ENCODE results near the gene OR2D2.

DNA sequence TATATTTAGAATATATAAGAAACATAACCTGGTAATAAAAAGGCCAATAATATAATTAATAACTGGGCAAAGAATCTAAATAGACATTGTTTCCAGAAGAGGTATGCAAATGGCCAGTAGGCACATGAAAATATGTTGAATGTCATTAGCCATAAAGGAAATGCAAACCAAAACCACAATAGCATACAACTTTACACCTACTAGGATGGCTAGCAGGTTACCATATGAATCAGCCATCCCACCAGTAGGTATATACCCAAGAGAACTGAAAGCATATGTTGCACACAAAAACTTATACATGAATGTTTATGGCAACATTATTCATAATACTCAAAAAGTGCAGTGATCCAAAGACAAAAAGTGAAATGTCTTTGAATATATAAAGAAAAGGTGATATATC lies 2.7 kb upstream of the OR2D2 start:
- TF ChIP-seq, protein P1, sequence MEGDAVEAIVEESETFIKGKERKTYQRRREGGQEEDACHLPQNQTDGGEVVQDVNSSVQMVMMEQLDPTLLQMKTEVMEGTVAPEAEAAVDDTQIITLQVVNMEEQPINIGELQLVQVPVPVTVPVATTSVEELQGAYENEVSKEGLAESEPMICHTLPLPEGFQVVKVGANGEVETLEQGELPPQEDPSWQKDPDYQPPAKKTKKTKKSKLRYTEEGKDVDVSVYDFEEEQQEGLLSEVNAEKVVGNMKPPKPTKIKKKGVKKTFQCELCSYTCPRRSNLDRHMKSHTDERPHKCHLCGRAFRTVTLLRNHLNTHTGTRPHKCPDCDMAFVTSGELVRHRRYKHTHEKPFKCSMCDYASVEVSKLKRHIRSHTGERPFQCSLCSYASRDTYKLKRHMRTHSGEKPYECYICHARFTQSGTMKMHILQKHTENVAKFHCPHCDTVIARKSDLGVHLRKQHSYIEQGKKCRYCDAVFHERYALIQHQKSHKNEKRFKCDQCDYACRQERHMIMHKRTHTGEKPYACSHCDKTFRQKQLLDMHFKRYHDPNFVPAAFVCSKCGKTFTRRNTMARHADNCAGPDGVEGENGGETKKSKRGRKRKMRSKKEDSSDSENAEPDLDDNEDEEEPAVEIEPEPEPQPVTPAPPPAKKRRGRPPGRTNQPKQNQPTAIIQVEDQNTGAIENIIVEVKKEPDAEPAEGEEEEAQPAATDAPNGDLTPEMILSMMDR (IDR thresholded peaks at IDR 0.05): no peak
- TF ChIP-seq ZFX (IDR thresholded peaks at IDR 0.05; ENCODE audit: borderline replicate concordance): no peak
